Measurements from ENCODE around the gene PLEKHH2.

The PLEKHH2 gene

DNA sequence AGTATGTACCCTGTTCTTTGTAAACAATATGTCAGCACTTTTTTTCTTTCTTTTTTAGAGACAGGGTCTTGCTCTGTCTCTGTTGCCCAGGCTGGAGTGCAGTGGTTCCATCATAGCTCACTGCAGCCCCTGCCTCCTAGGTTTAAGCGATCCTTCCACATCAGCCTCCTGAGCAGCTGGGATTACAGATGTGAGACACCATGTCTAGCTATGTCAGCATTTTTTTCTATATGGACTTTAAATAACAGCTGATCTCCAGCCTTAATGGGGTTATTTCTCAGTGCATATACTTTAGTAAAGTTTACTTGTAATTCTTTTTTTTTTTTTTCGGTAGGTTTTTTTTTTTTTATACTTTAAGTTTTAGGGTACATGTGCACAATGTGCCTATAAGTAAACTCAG is 174.9 kb downstream of the PLEKHH2 start:
- DNase-seq (ENCODE audit: low spot score), result no peak

DNA sequence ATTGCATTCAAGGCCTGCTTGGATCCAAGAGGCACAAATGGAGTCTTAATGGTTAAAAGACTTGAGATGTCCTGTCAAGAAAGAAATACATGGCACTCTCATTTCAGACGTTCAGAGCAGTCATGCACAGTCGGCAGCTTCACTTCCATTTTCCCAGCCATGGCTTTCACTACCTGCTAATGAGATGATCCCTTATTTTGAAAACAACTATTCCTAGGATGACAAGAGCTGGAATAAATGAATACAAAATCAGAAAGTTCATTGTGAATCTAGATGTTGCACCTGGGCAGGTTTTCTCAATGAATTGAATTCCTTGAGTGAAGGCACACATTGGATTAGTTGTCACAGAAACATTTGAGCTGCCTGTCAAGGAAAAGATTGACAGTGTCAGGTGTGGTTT is 175.9 kb downstream of the PLEKHH2 start:
- DNase-seq (ENCODE audit: low spot score), result no peak

GRCh38 chr2:43814711-43815110 is 177.7 kb downstream of the PLEKHH2 start:
- no peak for DNase-seq (ENCODE audit: low spot score)
